Hematopoietic multipotent progenitor cell treated with erythropoietin and hydrocortisone succinate and interleukin-3 and kit ligand, for 17 days (in vitro differentiated cells): ENCODE results near the gene PDZRN4.
"Not testable (repeated sequence)": the region's sequence is repeated elsewhere in the genome, so short reads cannot be mapped to it uniquely, and the experiment has no call there.

Experiments used
- DNase-seq: peaks from one replicate; pipeline ENCODE4 v3.0.0-alpha.2; 2015; ENCODE audit warnings: low spot score

The PDZRN4 gene

DNA sequence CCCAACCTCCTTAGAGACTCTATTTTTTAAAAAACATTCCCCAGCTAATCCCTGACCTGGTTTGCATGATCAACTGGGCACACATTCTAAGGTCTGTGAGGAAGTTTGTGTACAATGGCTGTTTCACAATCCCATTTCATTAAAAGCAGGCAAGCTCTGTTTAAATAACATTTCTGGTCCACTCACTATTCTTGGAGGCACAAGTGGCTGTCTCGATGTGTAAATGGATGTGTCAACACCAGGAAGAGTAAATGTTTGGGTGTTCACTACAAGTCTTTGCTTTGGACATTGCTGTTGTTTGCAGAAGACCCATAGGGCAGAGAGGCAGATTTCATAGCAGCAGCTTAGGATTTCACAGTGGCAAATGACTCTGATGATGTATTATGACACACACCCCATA is 98.3 kb downstream of the PDZRN4 start:
- no peak for DNase-seq

DNA sequence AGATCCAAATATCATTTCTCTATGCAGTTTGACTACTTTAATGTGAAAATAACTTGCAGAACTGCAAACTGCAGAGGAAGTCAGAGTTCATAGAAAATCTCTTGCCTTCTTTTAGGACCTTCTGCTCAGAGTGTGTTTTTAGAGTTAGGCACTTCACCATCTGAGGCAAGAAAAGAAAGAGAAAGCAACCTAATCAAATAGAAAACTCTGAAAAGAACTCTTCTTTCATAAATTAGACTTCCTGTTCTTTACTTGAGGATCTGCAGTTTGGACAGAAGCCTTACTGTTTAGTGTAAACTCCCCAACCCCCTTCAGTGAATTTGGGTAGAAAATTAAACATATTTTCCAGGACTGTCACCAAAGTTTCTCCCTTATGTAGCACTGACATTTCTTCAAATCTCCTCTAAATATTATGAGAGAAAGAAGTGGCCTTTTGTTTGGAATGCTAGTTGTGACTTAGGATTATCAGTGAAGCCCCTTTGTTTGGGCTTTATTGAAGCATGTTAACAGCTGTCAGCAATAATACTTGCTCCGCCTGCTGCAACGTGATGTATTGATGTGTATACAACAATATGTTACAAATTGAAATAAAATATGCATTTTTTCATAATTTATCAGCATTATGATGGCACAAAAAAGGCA is 99.5 kb downstream of the PDZRN4 start:
- no peak for DNase-seq

DNA sequence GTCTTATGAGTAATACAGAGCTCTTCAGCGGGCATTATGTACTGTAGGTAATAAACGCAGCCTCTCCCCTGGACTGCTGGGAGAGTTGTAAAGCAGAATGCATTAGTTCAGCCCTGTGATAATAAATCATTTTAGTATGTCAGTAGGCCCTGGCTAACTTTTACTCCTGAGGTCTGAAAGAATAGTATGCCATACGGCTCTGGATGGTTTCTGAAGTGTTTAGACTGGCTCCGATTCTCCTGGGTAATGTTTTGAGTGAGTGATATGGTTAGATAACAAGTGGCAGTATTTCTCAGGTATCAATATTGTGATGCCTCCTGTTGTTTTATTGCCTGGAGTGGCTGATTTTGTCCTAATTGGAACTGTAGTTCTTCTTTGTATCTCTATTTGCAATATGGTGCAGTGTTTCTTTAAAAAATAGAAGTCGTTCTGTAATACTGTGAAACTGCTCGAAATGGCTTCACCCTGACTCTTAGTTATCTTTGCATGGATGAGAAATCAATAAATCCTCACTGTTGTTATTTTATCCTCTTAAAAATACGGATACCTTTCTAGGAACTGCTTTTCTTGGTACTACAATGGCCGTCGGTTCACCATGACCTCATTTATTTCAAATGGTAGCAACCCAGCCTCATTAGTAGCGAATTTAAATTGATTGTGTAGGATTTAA is 100.2 kb downstream of the PDZRN4 start:
- no peak for DNase-seq

DNA sequence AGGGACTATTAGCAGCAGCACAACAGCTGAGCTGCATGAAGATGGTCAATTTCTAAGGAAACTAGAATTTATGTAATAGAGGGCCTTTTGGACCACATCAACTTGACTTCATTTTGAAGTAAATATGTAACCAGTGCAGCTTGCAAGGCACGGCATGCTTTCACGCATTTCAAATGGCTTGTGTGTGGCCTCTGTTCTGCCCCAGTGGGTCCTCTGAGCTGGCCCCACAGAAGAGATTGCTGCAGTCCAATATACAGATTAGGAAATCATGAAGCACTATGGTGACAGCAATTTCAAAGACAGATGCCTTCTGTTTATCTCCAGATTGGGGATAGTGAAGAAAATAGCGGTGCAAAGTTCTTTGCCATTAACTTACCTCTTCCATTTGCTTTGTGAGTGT is 101.4 kb downstream of the PDZRN4 start:
- DNase-seq = no peak

DNA sequence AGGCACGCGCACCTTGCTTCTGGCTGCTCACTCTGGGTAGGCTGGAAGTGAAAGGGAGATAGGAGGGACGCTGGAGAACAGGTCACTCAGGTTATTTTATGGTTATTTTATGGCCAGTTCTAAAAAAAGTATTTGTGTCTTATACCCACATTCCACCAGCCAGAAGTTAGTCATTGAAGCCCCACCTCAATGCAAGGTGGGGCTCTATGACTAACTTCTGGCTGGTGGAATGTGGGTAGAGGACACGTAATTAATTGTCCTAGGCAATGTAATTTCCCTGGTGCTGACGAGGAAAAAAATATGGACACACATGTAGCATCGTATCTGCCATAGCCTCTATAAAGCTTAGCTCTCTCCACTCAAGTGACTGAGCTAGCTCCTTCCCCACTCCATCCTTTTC is 104.9 kb downstream of the PDZRN4 start:
- no peak for DNase-seq

DNA sequence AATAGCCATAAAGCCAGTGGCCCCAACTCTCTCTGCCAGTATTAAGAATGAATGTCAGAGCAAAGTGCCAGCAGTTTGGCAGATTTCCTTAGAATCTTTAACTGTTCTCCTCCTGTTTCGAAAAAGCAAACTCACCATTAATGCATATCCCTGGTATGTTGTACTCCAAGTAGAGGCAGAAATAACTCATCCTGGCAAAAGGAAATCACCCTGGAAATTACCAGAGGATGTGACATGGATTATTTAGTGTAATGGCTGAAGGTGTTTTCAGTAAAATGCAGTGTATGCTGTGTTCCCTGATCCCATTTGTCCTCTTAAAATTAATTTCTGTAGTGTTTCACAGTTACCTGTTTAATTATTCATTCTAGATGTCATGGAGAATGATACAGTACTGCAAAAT is 105.3 kb downstream of the PDZRN4 start:
- no peak for DNase-seq

DNA sequence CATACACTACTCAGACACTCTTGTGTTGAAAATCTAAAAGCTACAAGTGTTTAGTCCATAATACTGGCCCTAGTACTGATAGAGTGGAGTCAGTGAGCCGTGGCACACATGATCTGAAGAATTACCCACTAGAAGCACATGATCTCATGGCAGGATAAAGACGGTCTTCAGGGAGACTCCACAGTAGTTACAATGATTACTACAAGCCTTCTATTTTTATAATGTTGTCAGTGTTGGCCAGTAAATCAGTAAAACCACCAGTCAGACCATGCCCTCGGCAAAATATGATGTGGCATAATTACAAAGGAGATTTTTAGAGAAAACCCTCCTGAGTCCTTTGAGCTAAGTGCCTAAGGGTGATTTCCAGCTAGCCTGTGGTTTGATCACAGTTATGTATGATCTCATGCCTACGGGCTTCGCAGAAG is 114.9 kb downstream of the PDZRN4 start:
- DNase-seq = no peak

DNA sequence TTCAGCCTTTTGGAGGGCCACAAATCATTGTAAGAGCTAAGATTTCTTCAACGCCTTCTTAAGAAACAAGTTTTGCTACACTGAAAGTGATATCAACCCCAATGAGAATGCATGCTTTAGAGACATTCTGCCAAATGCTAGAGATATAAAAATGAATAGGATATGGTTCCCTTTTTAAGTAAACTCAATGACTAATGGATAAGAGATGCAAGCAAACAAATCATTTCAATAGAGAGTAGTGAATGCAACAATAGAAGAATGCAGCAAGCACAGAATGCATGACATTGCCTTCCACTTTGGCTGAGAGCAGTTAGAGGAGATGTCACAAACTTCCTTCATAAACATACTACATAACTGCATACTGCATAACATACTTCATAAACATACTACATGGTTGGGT is 116.4 kb downstream of the PDZRN4 start:
- DNase-seq = no peak

DNA sequence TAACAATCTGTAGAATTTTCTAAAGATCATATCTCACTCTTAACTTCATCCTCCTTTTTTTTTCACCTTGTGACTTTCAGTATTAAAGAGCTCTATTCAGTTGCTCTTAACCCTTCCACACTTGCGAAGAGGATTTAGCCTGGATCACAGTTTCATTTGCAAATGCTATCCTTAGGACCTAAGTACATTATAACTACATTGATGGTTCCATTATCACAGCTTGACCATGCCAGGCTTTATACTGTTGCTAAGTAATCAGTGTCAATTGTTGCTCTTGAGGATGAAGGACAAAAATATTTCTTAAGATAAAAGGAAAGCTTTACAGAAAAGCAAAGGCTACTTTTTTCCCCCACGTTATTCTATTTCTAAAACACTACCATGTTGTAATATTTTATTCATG is 122.2 kb downstream of the PDZRN4 start:
- DNase-seq = no peak

DNA sequence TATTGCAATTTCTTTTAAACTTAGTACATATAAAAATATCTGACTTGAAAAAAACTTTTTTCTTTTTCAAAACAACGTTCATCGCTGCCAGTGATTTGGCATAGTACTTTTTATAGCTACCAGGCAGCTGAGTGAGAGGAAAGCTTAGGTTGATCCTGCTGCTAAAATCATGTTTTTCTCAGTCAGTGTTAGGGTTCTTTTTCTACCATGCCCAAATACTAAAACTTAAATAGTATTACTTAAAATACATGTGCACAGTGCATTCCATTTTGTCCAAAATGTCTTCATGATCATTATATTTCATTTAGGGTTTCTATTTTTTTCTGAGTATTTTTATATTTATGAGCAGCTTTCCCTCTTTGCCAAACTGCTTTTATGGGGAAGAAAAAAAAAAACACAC is 123.8 kb downstream of the PDZRN4 start:
- no peak for DNase-seq

DNA sequence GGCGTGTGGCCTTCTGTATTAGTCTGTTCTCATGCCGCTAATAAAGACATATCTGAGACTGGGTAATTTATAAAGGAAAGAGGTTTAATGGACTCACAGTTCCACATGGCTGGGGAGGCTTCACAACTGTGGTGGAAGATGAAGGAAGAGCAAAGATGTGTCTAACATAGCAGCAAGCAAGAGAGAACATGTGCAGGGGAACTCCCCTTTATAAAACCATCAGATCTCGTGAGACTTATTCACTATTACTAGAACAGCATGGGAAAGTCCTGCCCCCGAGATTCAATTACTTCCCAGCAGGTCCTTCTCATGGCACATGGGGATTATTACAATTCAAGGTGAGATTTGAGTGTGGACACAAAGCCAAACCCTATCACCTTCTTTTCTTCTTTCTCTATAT is 124.3 kb downstream of the PDZRN4 start:
- DNase-seq = not testable (repeated sequence)

DNA sequence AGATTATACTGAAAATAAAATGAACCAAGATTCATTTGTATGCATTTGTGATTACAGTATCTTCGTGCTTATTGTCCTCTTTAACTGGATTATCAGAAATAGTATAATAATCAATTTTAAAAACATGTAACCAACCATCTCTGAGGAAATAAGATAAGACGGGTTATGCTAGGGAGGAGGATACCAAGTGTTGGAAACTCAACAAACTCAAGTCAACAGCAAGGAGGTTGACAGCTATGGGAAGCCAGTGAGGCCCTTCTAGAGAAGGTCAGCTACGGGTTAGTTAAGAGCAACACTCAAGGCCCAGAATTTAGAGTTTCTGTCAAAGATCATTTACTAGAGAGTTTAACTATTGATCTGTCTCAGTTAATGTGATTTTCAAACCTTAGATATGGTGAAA is 137.2 kb downstream of the PDZRN4 start:
- DNase-seq = no peak

DNA sequence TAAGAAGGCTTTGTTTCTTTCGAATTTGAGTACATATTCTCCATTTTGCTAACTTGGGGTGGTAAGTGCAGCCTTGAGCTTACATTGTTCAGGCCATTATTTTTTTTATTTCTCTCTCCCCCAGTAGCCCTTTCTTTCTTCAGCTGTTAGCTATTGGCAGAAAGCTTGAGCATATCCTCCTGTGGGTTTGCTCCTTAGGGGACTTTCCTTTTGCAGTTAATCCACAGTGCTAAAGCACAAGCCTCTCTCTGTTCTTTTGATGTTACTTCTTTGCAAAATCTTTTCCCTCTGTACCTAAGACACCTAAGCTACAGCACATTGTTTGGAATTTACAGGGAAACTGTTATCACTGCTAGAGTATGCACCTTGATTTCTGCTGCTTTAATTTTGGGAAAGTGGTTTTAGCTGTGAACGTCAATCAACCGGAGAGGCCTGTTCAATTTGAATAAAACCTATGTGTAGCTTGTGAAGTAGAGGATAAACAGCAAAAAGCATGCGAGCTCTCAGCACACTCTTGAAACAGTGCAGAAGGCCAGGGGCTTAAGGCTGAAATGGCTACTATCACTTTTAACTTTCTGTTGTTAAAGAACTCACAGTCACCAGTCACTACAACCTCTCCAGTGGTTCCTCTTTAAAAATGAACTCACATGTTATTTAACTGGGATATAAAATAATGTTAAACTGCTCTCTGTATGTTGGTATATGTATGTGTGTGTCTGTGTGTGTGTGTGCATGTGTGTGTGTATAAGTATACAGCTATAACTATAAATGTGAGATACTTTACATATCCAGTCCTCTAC is 139.2 kb downstream of the PDZRN4 start:
- DNase-seq = no peak

DNA sequence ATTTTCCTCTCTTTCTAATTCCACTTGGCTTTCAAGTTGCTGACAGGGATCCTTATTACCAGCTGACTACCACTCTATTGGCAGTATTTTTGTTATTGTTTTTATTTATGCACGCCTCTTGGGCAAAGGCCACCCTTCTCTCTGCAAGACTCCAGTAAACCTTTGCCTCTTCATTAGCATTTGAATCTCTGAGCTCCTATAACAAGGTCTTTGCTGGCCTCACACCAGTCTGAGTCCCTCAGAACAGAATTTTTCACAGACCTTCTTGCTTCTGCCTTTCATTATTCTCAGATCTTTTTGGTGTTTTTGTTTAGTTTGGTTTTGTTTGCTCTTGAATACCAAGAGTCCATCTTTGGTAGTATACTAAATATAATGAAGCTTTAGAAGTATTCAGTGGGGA is 145.9 kb downstream of the PDZRN4 start:
- DNase-seq = no peak

DNA sequence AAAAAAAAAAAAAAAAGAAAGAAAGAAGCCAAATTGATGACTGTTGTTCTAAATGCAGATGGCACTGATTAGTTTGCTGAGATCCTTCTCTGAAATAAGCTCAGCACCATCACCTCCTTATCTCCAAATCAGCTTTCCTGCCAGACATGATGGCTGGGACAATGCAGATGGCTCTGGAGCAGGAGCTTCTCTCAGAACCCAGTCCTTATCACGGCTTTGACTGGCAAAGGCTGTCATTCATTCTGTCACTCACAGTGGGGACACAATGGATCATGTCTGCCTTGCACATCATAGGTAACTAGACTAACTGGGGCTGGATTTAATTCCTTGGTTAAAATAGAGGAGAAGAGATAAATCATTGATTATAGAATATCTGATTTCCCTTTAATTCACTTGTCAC is 146.3 kb downstream of the PDZRN4 start:
- DNase-seq = no peak

DNA sequence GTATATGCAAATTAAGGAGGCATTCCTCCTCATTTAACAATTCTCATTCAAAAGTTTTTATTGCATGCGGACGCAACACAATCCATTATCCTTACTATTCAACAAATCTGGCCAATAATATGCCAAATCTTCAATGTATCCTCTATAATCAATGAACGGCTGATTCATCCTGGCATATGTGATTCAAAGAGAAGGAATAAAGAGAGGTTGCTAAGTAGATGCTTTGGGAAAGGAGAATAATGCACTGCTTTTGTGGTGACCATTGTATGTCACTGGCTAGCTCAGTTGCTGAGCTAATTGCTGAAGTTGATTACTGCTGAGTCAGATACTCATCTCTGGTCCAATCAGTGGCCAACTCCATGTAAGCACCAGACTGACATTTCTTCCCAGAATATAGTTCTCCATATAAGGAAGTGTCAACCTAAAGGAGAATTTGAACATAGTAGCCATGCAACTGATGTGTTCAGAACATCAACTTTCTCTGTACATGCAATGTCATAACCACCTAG is 148.0 kb downstream of the PDZRN4 start:
- no peak for DNase-seq

DNA sequence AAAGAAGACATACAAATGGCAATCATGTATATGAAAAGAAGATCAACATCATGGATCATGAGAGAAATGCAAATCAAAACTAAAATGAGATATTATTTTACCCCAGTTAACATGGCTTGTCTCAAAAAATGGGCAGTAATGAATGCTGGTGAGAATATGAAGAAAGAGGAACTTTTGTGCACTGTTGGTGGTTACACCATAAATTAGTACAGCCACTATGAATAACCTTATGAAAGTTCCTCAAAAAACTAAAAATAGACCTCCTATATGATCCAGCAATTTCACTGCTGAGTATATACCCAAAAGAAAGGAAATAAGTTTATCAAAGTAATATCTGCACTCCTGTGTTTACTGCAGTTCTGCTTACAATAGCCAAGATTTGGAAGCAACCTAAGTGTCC is 151.7 kb downstream of the PDZRN4 start:
- DNase-seq = no peak

DNA sequence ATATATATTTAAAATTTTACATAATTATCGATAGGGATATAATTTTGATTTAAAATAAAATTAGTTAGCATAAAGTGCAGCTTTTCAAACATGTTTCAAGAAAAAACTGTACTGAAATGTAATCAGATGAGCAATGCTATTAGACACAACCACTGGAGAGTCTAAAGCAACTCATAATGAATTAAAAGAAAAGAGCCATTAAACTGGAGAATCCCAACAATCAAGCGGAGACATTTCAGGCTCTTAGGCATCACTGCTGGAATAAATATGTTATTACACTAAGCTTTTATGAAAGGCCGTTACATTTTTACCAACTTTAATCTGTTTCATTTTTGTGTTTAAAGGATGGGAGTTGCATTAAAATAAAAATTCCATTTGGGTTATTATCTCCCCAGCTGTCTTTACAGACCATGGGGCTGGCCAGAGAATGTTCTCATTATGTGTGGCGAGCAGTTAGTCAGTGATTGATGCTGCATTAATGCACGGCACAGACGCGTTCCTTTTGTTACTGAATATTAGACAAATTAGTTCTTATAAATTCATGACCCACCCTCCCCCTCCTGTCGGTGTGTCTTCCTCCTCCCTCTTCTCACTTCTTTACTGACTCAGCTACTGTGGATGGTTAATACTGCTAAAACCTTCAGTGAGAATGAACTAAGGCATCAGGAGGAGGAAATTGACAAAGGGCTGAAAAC is 156.8 kb downstream of the PDZRN4 start:
- DNase-seq = no peak

DNA sequence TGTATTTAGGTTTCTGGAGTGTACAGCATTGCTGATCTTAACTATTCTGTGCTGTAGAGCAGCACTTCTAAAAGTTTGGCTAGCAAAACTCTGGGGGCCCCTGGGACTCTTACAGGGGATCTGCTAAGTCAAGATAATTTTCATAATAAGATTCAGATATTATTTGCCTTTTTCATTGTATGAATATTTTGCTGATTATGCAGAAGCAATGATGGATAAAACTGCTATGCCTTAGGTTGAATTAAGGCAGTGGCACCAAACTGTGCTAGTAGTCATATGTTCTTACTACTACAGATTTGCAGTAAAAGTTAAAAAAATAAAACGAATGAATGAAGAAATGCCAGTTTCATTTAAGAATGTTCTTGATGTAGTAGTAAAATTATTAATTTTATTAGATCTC is 160.1 kb downstream of the PDZRN4 start:
- DNase-seq = no peak

DNA sequence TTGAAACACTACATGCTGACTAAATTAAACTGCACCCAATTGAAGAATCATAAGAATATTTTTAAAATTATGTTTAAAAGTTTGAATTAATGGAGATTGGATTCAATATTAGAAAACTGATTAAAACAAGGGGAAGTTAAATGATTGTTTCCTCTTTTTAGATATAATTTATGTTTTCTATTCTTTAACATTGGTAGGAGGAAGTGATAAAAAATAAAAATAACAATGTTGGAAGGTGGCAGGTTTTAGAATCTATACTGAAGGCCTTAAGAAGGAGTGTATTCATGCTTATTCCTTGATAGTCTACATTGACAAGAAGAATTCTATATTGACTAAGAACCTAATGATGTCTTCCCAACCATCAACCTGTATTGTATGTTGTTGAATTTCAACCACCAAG is 168.1 kb downstream of the PDZRN4 start:
- DNase-seq = no peak

DNA sequence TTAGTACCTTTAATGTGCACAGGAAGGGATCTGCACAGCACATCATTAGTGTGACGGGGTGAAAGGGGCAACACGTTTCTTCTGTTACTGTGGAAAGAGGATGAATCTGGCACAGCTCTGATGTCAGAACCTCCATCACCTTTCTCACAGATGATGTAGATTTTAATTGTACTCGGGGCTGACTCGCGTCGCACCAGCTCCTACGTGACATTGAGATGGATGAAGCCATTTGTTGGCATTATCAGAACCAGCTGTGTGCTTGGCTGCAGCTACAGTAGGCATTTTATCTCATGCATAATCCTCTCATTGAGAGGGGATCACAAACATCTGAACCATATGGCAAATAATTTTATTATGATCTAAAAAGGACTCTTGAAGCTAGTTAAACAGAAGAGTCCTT is 173.6 kb downstream of the PDZRN4 start:
- DNase-seq = no peak

DNA sequence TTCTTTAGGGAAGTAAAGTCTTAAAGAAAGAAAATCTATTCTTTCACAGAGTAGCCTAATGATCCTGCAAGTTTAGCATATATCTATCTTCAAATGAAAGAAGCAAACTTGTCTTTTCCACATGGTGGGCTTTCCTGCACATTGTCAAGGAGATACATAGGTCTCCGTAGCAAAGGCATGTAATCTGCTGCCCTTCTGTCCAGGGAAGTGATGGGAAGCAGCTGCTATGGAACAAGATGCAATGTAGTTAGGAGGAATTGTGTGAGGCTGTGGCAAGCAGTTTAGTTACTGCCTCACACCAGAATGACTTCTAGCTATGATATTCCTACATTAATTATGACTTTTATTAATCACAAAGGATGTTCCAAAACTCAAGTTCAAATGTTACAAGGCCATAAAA is 174.4 kb downstream of the PDZRN4 start:
- no peak for DNase-seq

DNA sequence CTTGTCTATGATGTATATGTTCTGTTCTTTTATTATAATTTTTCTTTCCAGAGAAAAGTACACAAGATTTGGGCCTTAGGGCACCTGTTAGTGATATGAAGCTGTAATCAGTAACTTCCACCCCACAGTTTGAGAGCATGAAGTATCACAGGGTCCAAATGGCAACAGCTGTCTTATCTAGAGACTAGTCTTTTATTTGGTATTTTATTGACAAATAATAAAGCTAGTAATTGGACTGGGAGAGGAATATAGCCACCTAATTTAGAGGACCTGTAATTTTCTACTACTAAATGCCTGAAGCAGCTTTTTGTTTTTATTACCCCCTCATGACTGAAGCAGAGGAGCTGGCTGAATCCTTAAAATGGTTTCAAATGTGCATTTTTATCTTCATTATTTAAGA is 174.8 kb downstream of the PDZRN4 start:
- DNase-seq = no peak
